Measurements from ENCODE around the gene KIF5A.
A peak's percentile ranks its signal among the peaks of the same experiment; 100 is the strongest.

KIF5A gene

DNA sequence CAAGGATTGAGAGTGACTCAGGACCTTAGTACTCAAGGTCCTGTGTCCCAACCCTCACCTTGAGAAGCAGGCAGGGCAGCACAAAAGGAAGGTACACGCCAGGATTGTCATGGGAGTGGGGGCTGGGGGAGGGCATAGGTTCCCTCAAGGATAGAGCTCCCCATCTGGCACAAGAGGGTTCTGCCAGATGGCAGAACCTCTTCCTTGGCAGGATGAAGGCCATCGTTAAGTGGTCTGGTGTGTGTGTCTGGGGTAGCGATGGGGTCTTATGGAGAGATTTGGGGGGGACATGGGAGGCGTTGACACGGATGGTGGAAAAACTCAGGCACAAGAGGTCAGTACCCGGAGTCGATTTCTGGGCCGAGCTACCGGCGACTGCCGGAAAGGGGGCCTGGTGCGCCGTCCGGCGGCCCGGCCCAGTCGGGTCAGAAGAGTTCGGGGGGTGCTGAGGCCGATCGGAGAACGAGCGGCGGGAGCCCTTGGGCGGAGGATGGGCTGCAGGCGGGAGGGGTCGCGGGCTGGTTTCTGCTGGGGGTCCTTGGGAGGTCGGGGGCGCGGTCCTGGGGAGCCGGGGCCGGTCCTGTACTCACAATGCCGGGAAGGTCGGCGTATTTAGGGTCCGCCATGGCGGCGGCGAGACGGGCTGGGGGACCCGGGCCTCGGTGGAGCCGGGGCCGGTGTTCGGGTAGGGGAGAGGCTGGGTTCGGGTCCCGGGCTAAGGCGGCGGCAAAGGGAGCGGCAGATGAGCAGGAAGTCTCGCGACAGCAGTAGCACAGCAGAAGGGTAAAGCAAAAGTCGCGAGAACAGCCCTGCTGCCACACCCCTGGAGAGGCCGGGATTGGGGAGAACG, 3.2 kb upstream of the KIF5A start, which contains the start of gene DCTN2:
TSS of gene DCTN2 (minus strand) at position 755 of the 850 bp plus-strand sequence. CDS start at position 626, 129 bp downstream.
- TF ChIP-seq CTCF (IDR thresholded peaks at IDR 0.05; ENCODE audit: unreplicated experiment in 3 of 3) = no peak
- peaks cover 48% of the 10 kb centered on the region for H3K27me3 Mint-ChIP-seq (ENCODE audit: low read depth)
- H3K9me3 Mint-ChIP-seq = no peaks in the 10 kb centered on the region
- peak within 1 kb of the TSS; percentile 46 to 91 (median 89) for H3K27ac Mint-ChIP-seq
- H3K4me3 Mint-ChIP-seq = peak within 1 kb of the TSS; percentile 96 to 100 (median 98)
- H3K4me1 Mint-ChIP-seq = peaks cover 24% of the 10 kb centered on the region
- no peaks in the 10 kb centered on the region for H3K36me3 Mint-ChIP-seq (ENCODE audit: low read depth)

- Mint-ChIP-seq H3K4me1 (peaks cover 24% of the 10 kb centered on the region), H3K27me3 (ENCODE audit: low read depth) (peaks cover 56% of the 10 kb centered on the region)
- no peak for TF ChIP-seq CTCF (IDR thresholded peaks at IDR 0.05; ENCODE audit: unreplicated experiment in 3 of 3)
Observed at GRCh38 chr12:57547288-57548012, 2.4 kb upstream of the KIF5A start.

GRCh38 chr12:57548013-57548315, 1.9 kb upstream of the KIF5A start:
- Mint-ChIP-seq H3K9me3 (no peaks in the 10 kb centered on the region), H3K27me3 (ENCODE audit: low read depth) (peaks cover 61% of the 10 kb centered on the region), H3K4me3 (peak overlapping the region in 2 of 3 experiments; percentile 96 to 100), H3K4me1 (peaks cover 26% of the 10 kb centered on the region), H3K36me3 (ENCODE audit: low read depth) (no peaks in the 10 kb centered on the region), H3K27ac (no peak overlapping the region)
- no peak for TF ChIP-seq CTCF (IDR thresholded peaks at IDR 0.05; ENCODE audit: unreplicated experiment in 3 of 3)

More at GRCh38 chr12:57547288-57548012, 2.4 kb upstream of the KIF5A start:
- H3K36me3 Mint-ChIP-seq (ENCODE audit: low read depth) = no peaks in the 10 kb centered on the region
- peak overlapping the region in 2 of 3 experiments; percentile 46 to 89 for H3K27ac Mint-ChIP-seq
- H3K4me3 Mint-ChIP-seq = peak overlapping the region; percentile 96 to 100 (median 98)
- no peaks in the 10 kb centered on the region for H3K9me3 Mint-ChIP-seq

GRCh38 chr12:57548488-57548887, 1.4 kb upstream of the KIF5A start:
- H3K27me3 Mint-ChIP-seq (ENCODE audit: low read depth) = peaks cover 67% of the 10 kb centered on the region
- no peaks in the 10 kb centered on the region for H3K36me3 Mint-ChIP-seq (ENCODE audit: low read depth)
- H3K9me3 Mint-ChIP-seq = no peaks in the 10 kb centered on the region
- no peak for TF ChIP-seq CTCF (IDR thresholded peaks at IDR 0.05; ENCODE audit: unreplicated experiment in 3 of 3)
- peak overlapping the region; percentile 50 to 67 (median 56) for H3K4me3 Mint-ChIP-seq
- H3K27ac Mint-ChIP-seq = no peak overlapping the region
- peaks cover 31% of the 10 kb centered on the region for H3K4me1 Mint-ChIP-seq

DNA sequence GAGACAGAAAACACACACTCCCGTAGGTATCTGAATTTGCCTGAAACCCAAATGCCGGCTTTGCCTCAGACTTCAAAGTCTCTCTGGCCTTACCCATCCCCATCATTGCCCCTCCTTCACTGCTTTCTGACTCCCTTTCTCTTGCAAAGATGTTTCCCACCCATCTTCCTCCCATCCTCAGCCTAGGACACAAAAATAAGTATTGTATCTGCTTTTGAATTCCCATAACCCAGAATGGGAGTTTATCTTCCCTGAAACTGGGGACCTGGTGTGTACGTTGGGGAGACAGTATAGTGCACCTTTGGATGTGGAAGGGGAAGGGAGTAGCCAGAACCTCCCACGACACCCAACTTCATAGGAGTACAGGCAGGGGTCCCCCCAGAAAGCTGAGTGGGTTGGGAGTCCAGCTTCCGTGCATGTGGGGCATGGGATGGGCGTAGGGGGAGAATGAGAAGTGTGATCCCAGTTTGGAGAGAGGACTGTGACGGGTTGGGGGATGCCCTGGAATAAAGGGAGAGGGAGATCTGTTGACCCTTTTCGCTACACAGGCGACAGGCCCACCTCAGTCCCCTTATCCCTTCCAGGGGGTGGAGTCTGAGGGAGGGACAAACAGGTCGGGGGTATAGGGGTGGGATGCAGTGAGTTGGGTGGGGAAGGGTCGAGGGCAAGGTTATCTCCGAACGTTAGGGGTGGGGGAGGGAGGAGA, 488 bp upstream of the KIF5A start:
- H3K36me3 Mint-ChIP-seq (ENCODE audit: low read depth) = no peaks in the 10 kb centered on the region
- peaks cover 72% of the 10 kb centered on the region for H3K27me3 Mint-ChIP-seq (ENCODE audit: low read depth)
- H3K27ac Mint-ChIP-seq = no peak overlapping the region
- no peak for TF ChIP-seq CTCF (IDR thresholded peaks at IDR 0.05; ENCODE audit: unreplicated experiment in 3 of 3)
- peaks cover 36% of the 10 kb centered on the region for H3K4me1 Mint-ChIP-seq
- H3K4me3 Mint-ChIP-seq = peak overlapping the region; percentile 33 to 67 (median 65)
- no peaks in the 10 kb centered on the region for H3K9me3 Mint-ChIP-seq
